H1 (cell line): ENCODE measurements around the gene RFC3.

ENCODE experiments used
- ATF3 ChIP-seq: IDR thresholded peaks from 2 replicates; pipeline ENCODE4 v1.6.1; 2011; ENCODE audit warnings: low read depth, mild to moderate bottlenecking, low read length; ENCODE audit not compliant: insufficient read depth
- CTCF ChIP-seq, 3 experiments: IDR thresholded peaks; 1 replicate in 2 of 3; 2 replicates in 1 of 3; pipeline versions ENCODE4 v1.5.1 to v1.6.1; 2011; ENCODE audit warnings: low read length in 3 of 3, mild to moderate bottlenecking in 3 of 3, inconsistent platforms in 2 of 3, low read depth in 1 of 3, moderate library complexity in 1 of 3; ENCODE audit not compliant: insufficient read depth in 1 of 3; ENCODE audit errors: control extremely low read depth in 1 of 3
- EZH2 ChIP-seq: fragments of 200-600 bp; sonication (generic); IDR thresholded peaks from 2 replicates; pipeline ENCODE4 v1.7.1; 2012; ENCODE audit warnings: low read depth, mild to moderate bottlenecking, moderate library complexity, low read length, inconsistent platforms; ENCODE audit not compliant: severe bottlenecking
- GABPA ChIP-seq: IDR thresholded peaks from 2 replicates; pipeline ENCODE4 v1.6.1; 2011; ENCODE audit warnings: mild to moderate bottlenecking, low read length, moderate library complexity, borderline replicate concordance; ENCODE audit not compliant: insufficient read depth
- MAX ChIP-seq: IDR thresholded peaks from 2 replicates; pipeline ENCODE4 v1.6.1; 2012; ENCODE audit warnings: inconsistent platforms
- POLR2A ChIP-seq, 2 experiments: IDR thresholded peaks; 1 replicate in 1 of 2; 2 replicates in 1 of 2; pipeline ENCODE4 v1.6.1; 2011; ENCODE audit warnings: low read depth in 2 of 2, low read length in 2 of 2, mild to moderate bottlenecking in 2 of 2; ENCODE audit errors: control extremely low read depth in 1 of 2
- RAD21 ChIP-seq, 2 experiments: IDR thresholded peaks in 1 of 2; conservative IDR thresholded peaks in 1 of 2; 2 replicates each; pipeline ENCODE4 v1.6.1; 2011; ENCODE audit warnings: low read depth in 2 of 2, low read length in 2 of 2, improper control_type of control experiment in 1 of 2, inconsistent platforms in 1 of 2, mild to moderate bottlenecking in 1 of 2, moderate library complexity in 1 of 2
- RNF2 ChIP-seq: fragments of 200-900, 300-1000 bp; sonication (generic); IDR thresholded peaks from 2 replicates; pipeline ENCODE4 v1.7.1; 2016; ENCODE audit warnings: borderline replicate concordance, low read depth, mild to moderate bottlenecking, antibody characterized with exemption, low read length; ENCODE audit not compliant: poor library complexity, severe bottlenecking; ENCODE audit errors: missing control alignments
- SIRT6 ChIP-seq: IDR thresholded peaks from one replicate; pipeline ENCODE4 v1.7.1; 2012; ENCODE audit warnings: low read length, inconsistent platforms
- SRF ChIP-seq: IDR thresholded peaks from 2 replicates; pipeline ENCODE4 v1.6.1; 2011; ENCODE audit warnings: mild to moderate bottlenecking, low read depth, low read length, moderate library complexity
- TCF12 ChIP-seq: IDR thresholded peaks from 2 replicates; pipeline ENCODE4 v1.6.1; 2011; ENCODE audit warnings: low read depth, mild to moderate bottlenecking, low read length
- YY1 ChIP-seq: IDR thresholded peaks from 2 replicates; pipeline ENCODE4 v1.6.1; 2011; ENCODE audit warnings: low read depth, mild to moderate bottlenecking, low read length

GRCh38 chr13:33775339-33776108, 42.4 kb upstream of the RFC3 start:
- no peak for TF ChIP-seq EZH2
- TF ChIP-seq CTCF (IDR thresholded peaks at IDR 0.05; ENCODE audit: control extremely low read depth in 1 of 3, insufficient read depth in 1 of 3, low read depth in 1 of 3, low read length in 3 of 3) = no peak
- TF ChIP-seq GABPA = no peak
- TF ChIP-seq TCF12 = no peak
- TF ChIP-seq MAX = no peak
- TF ChIP-seq YY1 = no peak
- TF ChIP-seq RNF2 = no peak
- TF ChIP-seq RAD21 (IDR thresholded peaks at IDR 0.05 in 1 of 2, conservative IDR thresholded peaks at IDR 0.05 in 1 of 2; ENCODE audit: low read depth in 2 of 2, low read length in 2 of 2) = no peak
- TF ChIP-seq ATF3 = no peak
- TF ChIP-seq SRF = no peak
- no peak for TF ChIP-seq SIRT6
- no peak for TF ChIP-seq POLR2A (IDR thresholded peaks at IDR 0.05; ENCODE audit: control extremely low read depth in 1 of 2, low read depth in 2 of 2, low read length in 2 of 2)
